Neural progenitor cell (in vitro differentiated cells): ENCODE measurements around the gene EMP2. TPM values are rescaled to one million over a fixed set of nuclear protein-coding genes. Genes with fewer than 3 reads are reported as not detected.

Experiments used
- DNase-seq: peaks from one replicate; pipeline ENCODE4 v3.0.0-alpha.2; 2016; ENCODE audit warnings: low spot score
- H2AFZ ChIP-seq: fragments of 200-600 bp; sonication (generic); replicated peaks from 2 replicates; pipeline ENCODE4 v1.6.1; 2016; ENCODE audit warnings: antibody characterized with exemption
- H3F3A ChIP-seq: fragments of 200-600 bp; sonication (generic); 2 replicates; pipeline ENCODE4 v1.6.1; 2016; ENCODE audit warnings: antibody characterized with exemption, low read depth
- H3K27ac ChIP-seq: fragments of 200-600 bp; sonication (generic); 2 replicates; pipeline ENCODE4 v1.5.1; 2016; ENCODE audit warnings: mild to moderate bottlenecking
- H3K27me3 ChIP-seq: fragments of 200-600 bp; sonication (generic); 2 replicates; pipeline ENCODE4 v1.6.1; 2016; ENCODE audit warnings: mild to moderate bottlenecking, moderate library complexity
- H3K36me3 ChIP-seq: fragments of 200-600 bp; sonication (generic); 2 replicates; pipeline ENCODE4 v1.5.1; 2016
- H3K4me1 ChIP-seq: fragments of 200-600 bp; sonication (generic); 2 replicates; pipeline ENCODE4 v1.6.1; 2016; ENCODE audit warnings: mixed run types
- H3K4me2 ChIP-seq: fragments of 200-600 bp; sonication (generic); 2 replicates; pipeline ENCODE4 v1.6.1; 2016
- H3K4me3 ChIP-seq: fragments of 200-600 bp; sonication (generic); 2 replicates; pipeline ENCODE4 v1.5.1; 2016
- H3K79me2 ChIP-seq: fragments of 200-600 bp; sonication (generic); 2 replicates; pipeline ENCODE4 v1.6.1; 2016; ENCODE audit warnings: low read depth
- H3K9ac ChIP-seq: fragments of 200-600 bp; sonication (generic); 2 replicates; pipeline ENCODE4 v1.6.1; 2016
- H3K9me3 ChIP-seq: fragments of 200-600 bp; sonication (generic); 2 replicates; pipeline ENCODE4 v1.5.1; 2016; ENCODE audit warnings: low read depth
- H4K20me1 ChIP-seq: fragments of 200-600 bp; sonication (generic); 2 replicates; pipeline ENCODE4 v1.6.1; 2016; ENCODE audit warnings: low read depth
- H3K27ac Mint-ChIP-seq: 3 replicates; pipeline ENCODE4 v1.8.0; 2021; ENCODE audit warnings: mixed read lengths
- H3K27me3 Mint-ChIP-seq: 2 replicates; pipeline ENCODE4 v1.8.0; 2022; ENCODE audit warnings: low read depth, mild to moderate bottlenecking, inconsistent platforms, moderate library complexity, mixed read lengths; ENCODE audit not compliant: insufficient read depth
- H3K36me3 Mint-ChIP-seq: 3 replicates; pipeline ENCODE4 v1.8.0; 2021; ENCODE audit warnings: mixed read lengths
- H3K4me1 Mint-ChIP-seq: 3 replicates; pipeline ENCODE4 v1.8.0; 2021; ENCODE audit warnings: mixed read lengths
- H3K4me3 Mint-ChIP-seq: 3 replicates; pipeline ENCODE4 v1.8.0; 2021; ENCODE audit warnings: mild to moderate bottlenecking, moderate library complexity, mixed read lengths
- H3K9me3 Mint-ChIP-seq: 3 replicates; pipeline ENCODE4 v1.8.0; 2020; ENCODE audit warnings: mixed read lengths
- EZH2 ChIP-seq: fragments of 200-600 bp; sonication (generic); IDR thresholded peaks from 2 replicates; pipeline ENCODE4 v1.6.1; 2017; ENCODE audit warnings: antibody characterized with exemption, mild to moderate bottlenecking, moderate library complexity
- EZH2phosphoT487 ChIP-seq: fragments of 200-600 bp; sonication (generic); IDR thresholded peaks from 2 replicates; pipeline ENCODE4 v1.6.1; 2017; ENCODE audit warnings: antibody characterized with exemption
- total RNA-seq: library from RNA; depleted of rRNA; stranded (reverse); fragments of >200 nt; gene quantifications from 2 replicates; pipeline ENCODE4 v1.2.3, GENCODE V29; 2015; ENCODE audit warnings: low replicate concordance
- TF ChIP-seq, protein P1 (sequence below): fragments of 200-600 bp; sonication (generic); IDR thresholded peaks from 2 replicates; pipeline ENCODE4 v1.5.1; 2017; ENCODE audit warnings: antibody characterized with exemption, mild to moderate bottlenecking

Gene EMP2
- total RNA-seq, 1 donor from 2014 or later = 15.8 TPM

DNA sequence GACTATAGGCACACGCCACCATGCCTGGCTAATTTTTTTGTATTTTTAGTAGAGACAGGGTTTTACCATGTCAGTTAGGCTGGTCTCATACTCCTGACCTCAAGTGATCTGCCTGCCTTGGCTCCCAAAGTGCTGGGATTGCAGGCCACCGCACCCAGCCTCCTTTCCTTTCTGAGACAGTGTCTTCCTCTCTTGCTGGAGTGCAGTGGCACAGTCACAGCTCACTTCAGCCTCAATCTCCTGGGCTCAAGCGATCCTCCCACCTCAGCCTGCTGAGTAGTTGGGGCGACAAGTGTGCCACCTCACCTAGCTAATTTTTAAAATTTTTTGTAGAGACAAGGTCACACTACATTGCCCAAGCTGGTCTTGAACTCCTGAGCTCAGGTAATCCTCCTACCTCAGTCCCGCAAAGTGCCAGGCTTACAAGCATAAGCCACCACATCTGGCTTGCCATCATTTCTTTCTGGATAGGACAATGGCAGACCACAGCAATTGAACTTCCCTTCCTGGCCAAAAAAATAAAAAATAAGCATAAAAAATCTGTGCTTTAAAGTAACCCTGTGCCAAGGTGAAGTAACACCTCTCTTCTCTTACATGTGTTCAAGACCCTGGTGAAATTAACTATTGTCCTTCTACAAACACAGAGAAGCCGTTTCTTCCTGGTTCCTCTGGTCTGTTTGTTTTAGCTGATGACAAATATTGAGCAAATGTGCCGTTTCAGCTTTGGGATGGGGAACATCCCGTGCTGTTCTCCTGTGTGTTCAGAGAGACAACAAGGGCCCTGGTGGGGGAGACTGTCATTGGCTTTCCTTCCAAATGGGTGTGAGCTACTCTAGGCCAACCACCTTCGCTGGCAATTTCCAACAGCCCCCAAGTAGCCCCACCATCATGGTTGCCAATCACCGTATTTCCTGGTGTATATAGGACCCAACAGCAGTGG is 60.2 kb downstream of the EMP2 start:
- H3K27me3 ChIP-seq = no peaks in the 10 kb centered on the region

GRCh38 chr16:10519297-10519696 is 61.1 kb downstream of the EMP2 start:
- Histone ChIP-seq H3K27me3 (no peaks in the 10 kb centered on the region), H3K9me3 (no peaks in the 10 kb centered on the region), H3K27ac (no peak overlapping the region), H3K36me3 (no peaks in the 10 kb centered on the region), H3F3A (no peaks in the 10 kb centered on the region), H2AFZ (no peak overlapping the region), H3K79me2 (no peaks in the 10 kb centered on the region), H3K4me1 (no peaks in the 10 kb centered on the region), H4K20me1 (no peaks in the 10 kb centered on the region), H3K4me3 (no peak overlapping the region), H3K9ac (no peak overlapping the region), H3K4me2 (no peak overlapping the region)
- TF ChIP-seq EZH2phosphoT487 = no peak
- TF ChIP-seq EZH2 = no peak
- TF ChIP-seq, protein P1, sequence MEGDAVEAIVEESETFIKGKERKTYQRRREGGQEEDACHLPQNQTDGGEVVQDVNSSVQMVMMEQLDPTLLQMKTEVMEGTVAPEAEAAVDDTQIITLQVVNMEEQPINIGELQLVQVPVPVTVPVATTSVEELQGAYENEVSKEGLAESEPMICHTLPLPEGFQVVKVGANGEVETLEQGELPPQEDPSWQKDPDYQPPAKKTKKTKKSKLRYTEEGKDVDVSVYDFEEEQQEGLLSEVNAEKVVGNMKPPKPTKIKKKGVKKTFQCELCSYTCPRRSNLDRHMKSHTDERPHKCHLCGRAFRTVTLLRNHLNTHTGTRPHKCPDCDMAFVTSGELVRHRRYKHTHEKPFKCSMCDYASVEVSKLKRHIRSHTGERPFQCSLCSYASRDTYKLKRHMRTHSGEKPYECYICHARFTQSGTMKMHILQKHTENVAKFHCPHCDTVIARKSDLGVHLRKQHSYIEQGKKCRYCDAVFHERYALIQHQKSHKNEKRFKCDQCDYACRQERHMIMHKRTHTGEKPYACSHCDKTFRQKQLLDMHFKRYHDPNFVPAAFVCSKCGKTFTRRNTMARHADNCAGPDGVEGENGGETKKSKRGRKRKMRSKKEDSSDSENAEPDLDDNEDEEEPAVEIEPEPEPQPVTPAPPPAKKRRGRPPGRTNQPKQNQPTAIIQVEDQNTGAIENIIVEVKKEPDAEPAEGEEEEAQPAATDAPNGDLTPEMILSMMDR = no peak
- no peak overlapping the region for H3K4me3 Mint-ChIP-seq
- H3K27ac Mint-ChIP-seq = no peak overlapping the region
- H3K4me1 Mint-ChIP-seq = no peaks in the 10 kb centered on the region
- no peak for DNase-seq
- H3K27me3 Mint-ChIP-seq = no peaks in the 10 kb centered on the region
- no peaks in the 10 kb centered on the region for H3K9me3 Mint-ChIP-seq
- no peaks in the 10 kb centered on the region for H3K36me3 Mint-ChIP-seq

More for the DNA sequence above, 60.2 kb downstream of the EMP2 start:
- H3K9me3 Mint-ChIP-seq = no peaks in the 10 kb centered on the region
- no peaks in the 10 kb centered on the region for H3K4me1 Mint-ChIP-seq
- H3K36me3 Mint-ChIP-seq = no peaks in the 10 kb centered on the region
- no peak overlapping the region for H3K4me3 Mint-ChIP-seq
- H3K36me3 ChIP-seq = no peaks in the 10 kb centered on the region
- TF ChIP-seq EZH2 (no peak), EZH2phosphoT487 (no peak)
- TF ChIP-seq, protein P1 = no peak
- H3K4me3 ChIP-seq = no peak overlapping the region
- no peak overlapping the region for H3K4me2 ChIP-seq
- no peak overlapping the region for H3K27ac Mint-ChIP-seq
- H3K9ac ChIP-seq = no peak overlapping the region
- no peaks in the 10 kb centered on the region for H3K79me2 ChIP-seq
- no peaks in the 10 kb centered on the region for H3K4me1 ChIP-seq
- H3K27me3 Mint-ChIP-seq = no peaks in the 10 kb centered on the region
- H3K9me3 ChIP-seq = no peaks in the 10 kb centered on the region
- no peak overlapping the region for H2AFZ ChIP-seq
- no peak overlapping the region for H3K27ac ChIP-seq
- H3F3A ChIP-seq = no peaks in the 10 kb centered on the region
- no peaks in the 10 kb centered on the region for H4K20me1 ChIP-seq
- no peak for DNase-seq

DNA sequence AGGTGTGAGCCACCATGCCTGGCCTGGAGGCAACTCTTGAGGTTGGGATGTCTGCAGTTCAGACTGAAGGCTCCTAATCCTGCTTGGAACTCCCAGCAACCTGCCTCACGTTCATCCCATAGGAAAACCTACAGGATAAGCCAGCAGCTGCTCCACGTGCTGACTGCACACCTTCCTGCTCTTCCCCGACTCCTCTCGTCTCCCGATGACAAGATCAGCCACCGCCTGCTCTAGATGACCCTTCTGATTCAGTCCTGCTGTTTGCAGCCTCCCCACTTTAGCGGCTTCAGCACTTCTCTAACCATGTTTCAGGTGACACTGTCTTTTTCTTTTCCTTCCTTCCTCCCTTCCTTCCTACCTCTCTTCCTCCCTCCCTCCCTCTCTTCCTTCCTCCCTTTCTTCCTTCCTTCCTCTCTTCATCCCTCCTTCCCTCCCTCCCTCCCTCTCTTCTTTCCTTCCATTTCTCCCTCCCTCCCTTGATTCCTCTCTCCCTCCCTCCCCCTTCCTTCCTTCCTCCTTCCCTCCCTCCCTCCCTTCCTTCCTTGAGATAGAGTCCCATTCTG is 61.8 kb downstream of the EMP2 start:
- Histone ChIP-seq H4K20me1 (no peaks in the 10 kb centered on the region), H3K36me3 (no peaks in the 10 kb centered on the region), H3K4me2 (no peak overlapping the region), H2AFZ (no peak overlapping the region), H3K79me2 (no peaks in the 10 kb centered on the region), H3K4me3 (no peak overlapping the region), H3K9me3 (no peaks in the 10 kb centered on the region), H3F3A (no peaks in the 10 kb centered on the region), H3K27me3 (no peaks in the 10 kb centered on the region), H3K27ac (no peak overlapping the region), H3K4me1 (no peaks in the 10 kb centered on the region), H3K9ac (no peak overlapping the region)
- no peaks in the 10 kb centered on the region for H3K9me3 Mint-ChIP-seq
- H3K4me1 Mint-ChIP-seq = no peaks in the 10 kb centered on the region
- H3K4me3 Mint-ChIP-seq = no peak overlapping the region
- H3K36me3 Mint-ChIP-seq = no peaks in the 10 kb centered on the region
- no peak for TF ChIP-seq EZH2
- TF ChIP-seq, protein P1 = no peak
- TF ChIP-seq EZH2phosphoT487 = no peak
- no peak for DNase-seq
- no peak overlapping the region for H3K27ac Mint-ChIP-seq
- H3K27me3 Mint-ChIP-seq = no peaks in the 10 kb centered on the region
